Activated CD8-positive, alpha-beta memory T cell treated with anti-CD3 and anti-CD28 coated beads, Interleukin-2, amount 50 U/mL, for 4 hours (primary cell): ENCODE results near the gene TMEM106C.
"Not testable (repeated sequence)": the region's sequence is repeated elsewhere in the genome, so short reads cannot be mapped to it uniquely, and the experiment has no call there.

Experiments
- DNase-seq: peaks from one replicate; pipeline ENCODE4 v3.0.0-alpha.2; 2020

The TMEM106C gene

DNA sequence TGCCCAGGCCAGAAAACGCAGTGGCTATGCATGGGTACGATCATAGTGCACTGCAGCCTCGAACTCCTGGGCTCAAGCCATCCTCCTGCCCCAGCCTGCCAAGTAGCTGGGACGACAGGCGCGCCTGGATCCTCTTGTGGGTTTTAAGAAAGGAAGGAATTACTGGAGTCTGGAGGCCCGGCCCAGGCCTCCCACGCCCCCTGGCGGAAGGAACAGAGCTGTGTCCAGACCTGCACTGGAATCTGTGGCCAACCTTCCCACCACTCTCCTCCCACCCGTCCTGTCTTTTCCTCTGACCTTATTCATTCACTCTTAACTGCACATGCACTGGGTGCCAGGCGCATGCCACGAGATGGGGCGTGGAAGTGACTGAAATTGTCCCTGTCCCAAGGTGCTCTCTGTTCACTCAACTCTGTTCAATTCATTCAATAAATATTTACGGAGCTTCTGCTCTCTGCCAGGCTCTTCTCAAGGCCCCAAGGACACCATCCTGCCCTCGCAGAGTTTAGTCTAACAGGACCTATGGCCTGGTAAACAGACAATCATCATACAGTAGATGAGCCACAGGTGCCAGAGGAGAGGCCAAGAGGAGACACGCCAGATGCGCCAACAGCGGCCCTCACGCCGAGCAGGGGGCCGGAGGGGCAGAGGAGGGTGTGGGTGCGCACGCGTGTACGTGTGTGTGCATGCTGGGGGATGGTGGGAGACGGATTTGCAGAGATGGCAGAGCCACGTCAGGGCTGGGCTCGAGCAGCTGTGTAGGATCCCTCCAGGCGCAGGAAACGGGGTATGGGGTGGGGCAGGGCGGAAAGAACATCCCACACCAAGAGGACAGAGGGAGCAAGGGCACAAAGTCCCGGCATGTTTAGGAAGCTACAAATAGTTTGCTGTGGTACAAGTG lies 13.7 kb upstream of the TMEM106C start:
- DNase-seq: peak; percentile 27

DNA sequence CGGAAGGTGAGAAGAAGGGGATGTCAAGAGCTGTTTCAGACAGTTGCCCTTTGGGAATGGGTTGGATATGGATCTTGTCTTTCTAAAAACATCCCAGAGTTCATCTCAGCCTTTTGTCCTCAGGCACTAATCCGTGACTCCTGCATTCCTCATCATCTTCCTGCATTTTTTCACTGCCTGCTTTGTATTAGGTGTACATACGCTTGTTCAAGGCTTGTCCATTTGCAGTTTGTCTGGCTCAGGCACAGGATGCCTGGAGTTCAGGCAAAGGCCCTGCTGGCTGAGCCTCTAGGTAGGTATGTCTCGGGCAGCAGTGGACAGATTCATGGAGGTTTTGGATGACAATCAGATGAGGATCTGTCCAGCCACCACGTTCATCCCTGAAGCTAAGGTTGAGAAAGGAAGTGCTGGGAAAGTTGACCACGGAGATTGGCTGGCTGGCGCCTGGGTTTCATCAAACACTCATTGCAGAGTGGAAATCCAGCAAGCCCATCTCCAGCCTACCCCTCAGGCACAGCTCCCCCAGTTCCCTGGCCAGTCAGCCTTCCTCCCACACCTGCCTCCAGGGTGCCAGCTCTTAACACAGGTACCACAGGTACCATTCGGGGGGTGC lies 12.4 kb upstream of the TMEM106C start:
- no peak for DNase-seq

DNA sequence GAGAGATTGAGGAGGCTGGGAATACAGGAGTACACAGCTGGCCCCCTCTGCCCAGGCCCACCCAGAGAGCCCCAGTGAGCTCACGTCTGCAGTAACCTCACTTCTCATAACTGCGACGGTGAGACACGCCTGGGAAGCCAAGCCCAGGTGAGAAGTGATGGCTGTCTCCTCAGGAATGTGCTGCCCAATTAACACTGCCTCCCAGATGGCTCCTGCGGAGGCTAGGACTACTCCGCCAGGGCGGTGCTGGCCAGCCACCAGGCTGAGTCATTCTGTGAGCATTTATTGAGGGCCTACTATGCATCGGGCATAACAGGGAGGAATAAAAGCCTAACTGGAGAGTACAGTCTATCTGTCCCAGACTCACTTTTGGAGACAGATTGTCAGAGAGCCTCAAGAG lies 9.3 kb upstream of the TMEM106C start:
- DNase-seq: no peak

DNA sequence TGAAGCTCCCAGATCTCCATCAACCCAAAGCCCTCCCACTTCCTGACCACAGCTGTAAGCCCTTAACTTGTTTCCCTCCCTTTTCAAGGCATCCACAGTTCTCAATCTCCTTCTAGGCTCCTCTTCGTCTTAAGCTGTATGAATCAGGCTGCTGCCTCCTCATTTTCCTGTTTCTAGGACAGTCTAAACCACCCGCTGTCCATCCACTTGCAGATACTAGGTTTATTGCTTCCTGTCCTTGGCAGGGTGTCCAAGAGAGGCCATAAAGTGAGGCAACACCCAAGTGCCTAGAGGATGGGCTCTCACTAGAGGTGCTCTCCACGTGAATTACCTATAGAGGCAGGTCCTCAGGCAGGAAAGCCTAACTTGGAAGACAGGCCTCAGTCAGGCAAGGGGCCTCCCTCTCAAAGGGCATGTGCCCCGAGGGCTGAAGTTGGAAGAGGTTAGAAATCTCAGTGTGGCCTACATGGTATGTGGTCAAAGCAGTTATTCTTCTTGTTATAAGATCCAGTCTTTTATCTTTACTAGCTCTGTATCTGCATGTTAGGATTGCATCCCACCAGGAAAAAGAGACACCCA lies 8.8 kb upstream of the TMEM106C start:
- no peak for DNase-seq

DNA sequence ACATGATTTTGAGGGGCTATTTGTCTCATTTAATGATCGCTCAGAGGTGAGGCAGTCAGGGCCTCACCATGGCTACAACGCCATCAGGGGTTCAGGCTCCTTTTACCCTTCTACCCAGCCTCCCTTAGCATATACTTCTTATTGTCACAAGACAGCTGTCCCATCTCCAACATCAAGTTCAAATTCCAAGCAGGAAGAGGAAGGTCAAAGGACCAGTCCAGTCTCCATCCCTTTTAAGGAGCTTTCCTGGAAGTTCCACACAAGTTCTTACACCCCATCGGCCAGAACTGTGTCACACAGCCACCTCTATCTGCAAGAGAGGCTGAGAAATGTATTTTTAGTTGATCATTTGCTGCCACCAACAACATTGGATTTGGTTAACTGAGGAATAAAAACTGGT lies 8.3 kb upstream of the TMEM106C start:
- no peak for DNase-seq

DNA sequence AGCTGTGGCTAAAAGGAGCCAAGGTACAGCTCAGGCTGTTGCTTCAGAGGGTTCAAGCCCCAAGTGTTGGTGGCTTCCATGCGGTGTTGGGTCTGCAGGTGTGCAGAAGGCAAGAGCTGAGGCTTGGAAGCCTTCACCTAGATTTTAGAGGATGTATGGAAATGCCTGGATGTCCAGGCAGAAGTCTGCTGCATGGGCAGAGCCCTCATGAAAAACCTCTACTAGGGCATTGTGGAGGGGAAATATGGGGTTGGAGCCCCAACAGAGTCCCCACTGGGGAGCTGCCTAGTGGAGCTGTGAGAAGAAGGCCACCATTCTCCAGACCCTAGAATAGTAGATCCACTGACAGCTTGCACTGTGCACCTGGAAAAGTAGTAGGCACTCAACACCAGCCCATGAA lies 5.7 kb upstream of the TMEM106C start:
- not testable (repeated sequence) for DNase-seq

DNA sequence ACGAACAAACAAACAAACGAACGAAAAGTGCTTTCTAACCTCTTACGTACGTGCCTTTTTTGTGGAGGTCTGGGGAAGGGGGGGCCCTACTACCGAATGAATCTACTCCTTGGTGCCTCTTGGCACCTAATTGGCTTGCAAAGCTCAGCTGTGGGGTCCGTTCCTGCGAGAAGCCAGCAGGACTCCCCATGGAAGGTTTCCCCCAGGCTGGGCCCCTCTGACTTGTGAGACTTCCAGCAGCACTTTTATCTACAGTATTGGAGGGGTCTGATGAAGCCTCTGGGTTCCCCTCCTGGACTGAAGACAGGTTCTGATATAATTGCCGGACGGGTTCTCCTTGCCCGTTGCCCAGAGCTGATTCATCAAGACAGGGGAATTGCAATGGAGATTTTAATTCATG lies 1.2 kb upstream of the TMEM106C start:
- DNase-seq: no peak

DNA sequence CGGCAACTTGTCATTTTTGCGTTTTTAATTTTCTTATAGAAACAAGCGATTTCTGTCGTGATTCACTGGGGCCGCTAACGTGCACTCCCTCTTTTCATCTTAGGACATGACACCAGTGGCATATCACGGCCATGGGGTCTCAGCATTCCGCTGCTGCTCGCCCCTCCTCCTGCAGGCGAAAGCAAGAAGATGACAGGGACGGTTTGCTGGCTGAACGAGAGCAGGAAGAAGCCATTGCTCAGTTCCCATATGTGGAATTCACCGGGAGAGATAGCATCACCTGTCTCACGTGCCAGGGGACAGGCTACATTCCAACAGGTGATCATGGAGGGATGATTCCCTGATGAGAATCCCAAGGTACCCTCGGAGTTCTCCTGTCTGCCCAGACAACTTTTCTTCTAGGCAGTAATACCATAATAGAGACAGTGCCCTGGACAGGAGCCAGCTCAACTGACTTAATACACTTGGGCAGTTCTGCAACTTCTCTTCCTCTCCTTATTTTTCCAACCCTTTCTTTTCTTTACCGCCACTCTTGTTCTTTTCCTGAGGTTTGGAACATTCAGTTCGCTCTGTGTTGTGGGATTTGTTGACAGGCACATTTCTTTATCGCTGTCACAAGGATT lies 821 bp downstream of the TMEM106C start:
- DNase-seq: no peak

DNA sequence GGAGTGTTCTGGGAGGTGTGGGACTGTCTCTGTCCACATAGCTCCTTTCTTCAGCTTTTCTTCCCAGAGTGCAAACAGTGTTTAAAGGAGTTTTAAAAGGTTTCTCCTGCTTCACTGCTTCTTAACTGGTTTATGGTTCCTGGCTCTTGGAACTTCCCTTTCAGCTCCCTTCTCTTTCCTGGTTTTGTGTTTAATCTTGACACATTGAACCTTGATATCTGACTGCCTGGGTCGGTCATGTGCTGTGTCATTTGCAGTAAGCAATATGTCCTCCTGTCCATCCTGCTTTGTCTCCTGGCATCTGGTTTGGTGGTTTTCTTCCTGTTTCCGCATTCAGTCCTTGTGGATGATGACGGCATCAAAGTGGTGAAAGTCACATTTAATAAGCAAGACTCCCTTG lies 2.2 kb downstream of the TMEM106C start:
- no peak for DNase-seq

DNA sequence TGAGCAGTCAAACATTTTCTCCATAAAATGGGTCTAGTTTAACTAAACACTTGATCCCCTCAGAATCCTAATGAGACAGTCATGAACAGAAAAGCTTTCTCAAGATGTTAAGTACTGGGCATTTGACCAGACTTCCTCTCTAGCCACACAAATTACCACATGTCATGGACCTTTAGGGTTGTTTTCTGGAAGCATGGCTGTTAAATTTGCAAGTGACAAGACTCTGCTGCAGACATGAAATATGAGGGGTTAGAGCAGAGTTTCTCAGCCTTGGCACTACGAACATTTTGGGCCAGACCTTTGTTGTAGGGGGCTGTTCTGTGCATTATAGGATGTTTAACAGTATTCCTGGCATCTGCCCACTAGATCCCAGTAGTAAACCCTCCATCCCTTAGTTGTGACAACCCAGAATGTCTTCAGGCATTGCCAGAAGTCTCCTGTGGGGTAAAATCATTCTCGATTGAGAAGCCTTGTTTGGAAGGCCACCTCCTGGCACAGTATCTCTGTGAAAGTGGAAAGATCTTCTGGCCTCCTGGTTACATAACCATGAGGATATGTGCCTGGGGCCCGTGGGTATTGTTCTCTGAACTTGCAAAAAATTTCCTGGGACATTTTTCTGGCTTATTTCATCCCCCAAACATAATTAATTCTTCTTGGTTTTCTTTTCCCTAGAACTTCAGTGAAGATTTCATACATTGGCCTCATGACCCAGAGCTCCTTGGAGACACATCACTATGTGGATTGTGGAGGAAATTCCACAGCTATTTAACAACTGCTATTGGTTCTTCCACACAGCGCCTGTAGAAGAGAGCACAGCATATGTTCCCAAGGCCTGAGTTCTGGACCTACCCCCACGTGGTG lies 4.3 kb downstream of the TMEM106C start:
- DNase-seq: no peak

DNA sequence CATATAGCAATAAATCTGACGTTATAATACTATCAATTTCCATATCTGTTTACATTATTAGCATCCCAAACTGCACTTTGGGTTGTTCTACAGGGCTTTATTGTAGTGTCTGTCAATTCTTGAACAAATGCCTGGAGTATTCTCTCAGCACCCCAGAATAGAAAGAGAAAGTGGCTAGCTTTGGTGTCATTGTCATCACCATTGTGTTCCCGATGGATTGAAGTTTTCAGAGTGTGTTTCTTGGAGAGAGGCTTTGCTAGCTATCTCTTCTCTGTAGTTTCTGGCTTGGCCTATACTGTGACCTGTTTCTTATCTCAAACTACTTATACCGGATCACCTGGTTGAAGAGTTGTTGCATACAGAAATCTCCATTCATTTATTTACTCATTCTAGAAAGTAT lies 6.4 kb downstream of the TMEM106C start:
- DNase-seq: no peak

DNA sequence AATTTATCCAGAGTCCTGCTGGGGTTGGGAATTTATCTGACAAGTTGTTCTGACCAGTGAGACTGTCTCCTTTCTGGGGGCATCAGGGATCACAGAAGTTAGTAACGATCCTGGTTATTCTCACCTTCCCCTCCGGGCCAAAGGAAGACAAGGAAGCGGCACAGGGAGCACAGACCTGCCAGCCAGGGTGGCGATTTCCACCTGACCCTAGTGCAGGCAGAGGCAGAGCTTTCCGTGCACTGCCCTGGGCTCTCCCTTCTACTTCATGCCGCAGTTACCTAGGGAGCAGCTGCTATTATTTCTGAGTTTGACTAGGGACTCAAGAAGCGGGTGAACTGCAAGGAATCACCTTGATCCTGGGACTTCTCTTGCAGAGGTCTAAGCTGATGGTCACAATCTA lies 7.4 kb downstream of the TMEM106C start:
- DNase-seq: no peak

DNA sequence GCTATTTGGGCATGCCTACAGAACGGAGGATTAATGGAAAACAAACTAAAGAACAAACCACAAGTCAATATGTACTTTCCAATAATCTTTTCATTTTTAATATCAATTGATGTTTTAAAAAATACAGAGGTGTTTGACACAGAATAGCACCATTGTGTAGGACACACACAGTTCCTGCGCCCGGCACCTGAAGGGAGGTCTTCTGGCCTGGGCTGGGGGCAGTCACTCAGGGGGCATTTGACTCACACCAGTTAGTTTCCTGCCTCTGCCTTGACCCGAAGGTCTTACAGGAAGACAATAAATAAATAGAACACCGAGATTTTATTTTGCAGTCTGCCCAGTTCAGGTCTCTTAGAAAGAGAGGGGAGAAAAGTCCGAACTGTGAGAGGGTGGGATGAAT lies 9.5 kb downstream of the TMEM106C start:
- no peak for DNase-seq

DNA sequence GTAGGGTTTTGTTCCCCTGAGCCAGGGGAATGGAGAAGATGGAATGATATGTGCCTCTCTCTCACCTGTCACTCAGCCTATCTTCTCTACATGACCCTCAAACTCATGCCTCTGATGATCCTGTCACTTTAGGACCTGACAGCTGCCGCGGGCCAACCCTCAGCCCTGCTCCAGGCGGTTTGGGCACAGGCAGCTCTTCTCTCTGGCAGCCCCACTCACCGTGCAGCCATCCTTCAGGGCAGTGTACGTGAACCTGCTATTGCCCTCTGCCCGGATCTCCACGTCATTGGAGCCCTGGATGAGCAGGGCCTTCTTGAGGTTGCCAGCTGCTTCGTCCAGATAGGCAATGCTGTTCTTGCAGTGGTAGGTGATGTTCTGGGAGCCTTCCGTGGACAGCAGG lies 10.5 kb downstream of the TMEM106C start:
- DNase-seq: no peak

DNA sequence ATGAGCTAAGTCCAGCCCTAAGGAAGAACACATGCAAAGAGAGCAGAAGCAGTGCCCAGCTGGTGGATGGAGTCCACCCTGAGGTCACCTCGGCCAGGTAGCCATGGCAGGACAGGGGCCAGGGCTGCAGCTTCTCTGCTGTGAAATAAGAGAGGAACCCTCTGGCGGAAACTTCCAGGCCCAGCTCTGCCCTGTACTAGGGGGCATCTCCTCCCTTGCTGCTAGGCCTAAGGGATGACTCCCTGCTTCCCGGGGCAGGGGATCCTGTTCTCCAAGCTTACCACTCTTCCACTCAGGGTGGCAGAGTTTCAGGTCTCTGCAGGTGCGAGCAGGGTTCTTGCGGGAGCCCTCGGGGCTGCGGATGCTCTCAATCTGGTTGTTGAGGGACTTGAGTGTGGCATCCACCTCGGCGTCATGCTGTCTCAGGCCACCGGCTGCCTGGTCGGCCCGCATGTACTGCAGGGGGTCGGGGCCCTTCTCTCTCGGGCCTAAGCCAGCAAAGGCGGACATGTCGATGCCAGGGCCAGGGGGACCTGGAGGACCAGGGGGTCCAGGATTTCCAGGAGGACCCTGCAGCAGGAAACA lies 11.7 kb downstream of the TMEM106C start:
- DNase-seq: no peak

DNA sequence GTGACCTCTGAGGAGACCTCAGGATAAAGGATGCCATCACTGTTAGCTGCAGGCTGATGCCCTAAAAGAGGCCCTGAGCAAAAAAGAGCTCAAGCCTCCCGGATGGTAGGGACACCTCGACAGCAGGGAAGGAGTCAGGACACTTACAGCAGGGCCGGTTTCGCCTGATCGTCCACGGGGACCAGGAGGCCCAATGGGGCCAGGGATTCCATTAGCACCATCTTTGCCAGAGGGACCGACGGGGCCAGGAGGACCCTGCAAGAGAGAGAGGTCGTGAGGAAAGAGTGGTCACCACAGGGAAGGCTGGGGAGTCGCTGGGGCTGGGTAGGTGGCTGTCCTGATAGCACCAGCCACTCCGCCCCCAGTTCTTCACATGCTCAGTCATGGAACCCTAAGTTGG lies 12.4 kb downstream of the TMEM106C start:
- no peak for DNase-seq

DNA sequence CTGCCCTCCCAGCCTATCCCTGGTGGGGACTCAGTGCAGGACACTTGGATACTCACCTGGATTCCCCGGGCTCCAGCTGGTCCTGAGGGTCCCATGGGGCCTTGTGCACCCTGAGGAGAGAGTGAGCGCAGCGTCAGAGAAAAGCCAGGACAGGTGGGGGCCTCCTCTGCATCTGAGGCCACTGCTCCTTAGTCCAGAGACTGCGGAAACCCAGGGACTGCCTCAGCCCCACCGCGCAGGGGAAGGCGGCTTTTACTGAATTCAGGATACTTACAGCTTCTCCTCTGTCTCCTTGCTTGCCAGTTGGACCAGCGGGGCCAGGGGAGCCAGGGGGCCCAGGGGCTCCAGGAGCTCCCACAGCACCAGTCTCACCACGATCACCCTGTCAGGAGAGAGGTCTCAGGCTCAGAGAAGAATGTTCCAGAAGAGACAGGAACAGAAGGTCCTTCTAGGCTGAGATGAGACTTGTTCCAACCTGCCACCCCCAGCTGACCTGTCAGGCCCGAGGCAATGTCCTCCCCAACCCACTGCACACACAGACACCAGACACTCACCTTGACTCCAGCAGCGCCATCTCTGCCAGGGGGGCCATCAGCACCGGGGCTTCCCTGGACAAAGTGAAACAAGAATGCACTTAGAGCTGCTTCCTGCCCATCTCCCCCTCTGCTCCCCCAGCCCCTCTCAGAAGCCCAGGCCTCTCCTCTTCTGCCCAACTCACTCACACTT lies 13.8 kb downstream of the TMEM106C start:
- DNase-seq: no peak

DNA sequence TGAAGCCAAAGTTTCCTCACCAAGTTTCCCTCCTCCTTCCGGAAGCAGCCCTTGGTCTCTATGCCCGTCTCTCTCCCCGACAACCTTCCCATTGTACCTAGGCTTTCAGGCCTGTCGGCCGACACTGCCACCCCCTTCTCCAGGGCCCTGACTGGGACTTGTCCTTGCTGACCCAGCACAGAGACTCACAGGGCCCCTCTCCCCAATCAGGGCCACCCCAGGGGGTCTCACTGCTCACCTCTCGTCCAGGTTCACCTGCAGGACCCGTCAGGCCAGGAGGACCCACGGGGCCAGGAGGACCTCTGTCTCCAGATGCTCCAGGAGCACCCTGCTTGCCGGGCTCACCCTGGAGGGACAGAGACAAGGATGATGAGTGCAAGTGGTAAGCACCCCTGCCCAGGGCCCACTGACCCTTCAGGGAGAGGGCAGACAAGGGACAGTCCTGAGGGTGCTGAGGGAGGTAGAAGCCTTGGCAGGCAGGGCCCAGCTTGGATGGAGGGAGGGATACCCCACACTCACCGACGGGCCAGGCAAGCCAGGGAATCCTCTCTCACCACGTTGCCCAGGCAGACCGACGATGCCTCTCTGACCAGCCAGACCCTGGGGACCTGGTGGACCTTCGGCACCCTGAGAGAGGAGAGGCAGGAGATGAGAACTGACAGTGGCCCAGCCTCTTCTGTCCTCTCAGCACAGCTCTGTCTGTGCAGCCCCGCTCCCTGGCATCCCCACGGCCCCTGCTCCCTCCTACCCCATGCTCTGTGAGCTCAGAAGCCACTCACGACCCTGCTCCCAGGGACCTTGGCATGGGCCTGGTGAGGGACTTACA lies 14.6 kb downstream of the TMEM106C start:
- DNase-seq: no peak

DNA sequence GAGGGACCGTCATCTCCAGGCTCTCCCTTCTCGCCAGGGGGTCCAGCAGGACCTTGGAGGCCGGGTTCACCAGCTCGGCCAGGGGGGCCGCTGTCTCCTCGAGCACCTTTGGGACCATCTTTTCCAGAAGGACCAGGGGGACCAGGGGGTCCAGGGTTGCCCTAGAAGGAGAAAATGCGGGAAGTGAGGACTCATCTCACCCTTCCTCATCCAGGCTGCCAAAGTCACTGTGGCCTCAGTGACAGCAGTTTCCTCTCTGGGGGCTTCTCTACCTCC lies 15.1 kb downstream of the TMEM106C start:
- DNase-seq: no peak

DNA sequence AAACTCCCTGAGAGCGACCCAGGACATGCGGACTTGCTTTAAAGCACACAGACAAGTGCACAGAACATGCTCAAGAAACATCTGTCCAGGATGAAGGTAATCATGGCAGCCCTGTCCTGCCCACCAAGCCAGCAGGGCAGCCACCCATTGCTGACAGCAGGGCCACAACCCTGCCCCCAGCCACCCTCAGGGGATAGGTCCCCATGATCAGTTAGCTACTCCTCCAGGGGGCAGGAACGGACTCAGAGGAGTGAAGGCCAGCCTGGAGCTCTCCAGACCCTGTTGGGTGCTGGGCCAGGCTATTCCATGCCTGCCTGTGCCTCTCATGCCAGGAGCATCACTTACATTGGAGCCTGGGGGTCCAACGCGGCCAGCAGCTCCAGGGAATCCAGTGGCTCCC lies 15.8 kb downstream of the TMEM106C start:
- DNase-seq: no peak

DNA sequence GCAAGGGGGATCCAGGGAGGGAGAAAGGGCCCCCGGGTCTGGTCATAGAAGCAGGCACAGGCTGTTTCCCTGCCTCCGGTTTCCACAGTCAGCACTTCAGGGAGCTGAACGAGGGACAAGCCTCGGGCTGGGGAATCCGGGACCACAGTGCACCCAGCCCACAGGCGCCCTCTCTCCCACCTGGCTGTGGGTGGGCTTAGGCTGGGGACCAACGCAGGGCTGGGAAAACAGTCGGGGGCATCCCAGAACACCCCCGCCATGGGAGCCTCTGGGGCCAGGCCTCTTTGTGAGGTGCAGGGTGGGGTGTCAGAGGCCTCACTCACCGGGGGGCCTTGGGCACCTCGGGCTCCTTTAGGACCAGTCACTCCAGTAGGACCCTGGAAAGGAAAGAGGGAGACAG lies 16.3 kb downstream of the TMEM106C start:
- DNase-seq: no peak
